ENCODE data around the gene TMA7.

Gene TMA7

DNA sequence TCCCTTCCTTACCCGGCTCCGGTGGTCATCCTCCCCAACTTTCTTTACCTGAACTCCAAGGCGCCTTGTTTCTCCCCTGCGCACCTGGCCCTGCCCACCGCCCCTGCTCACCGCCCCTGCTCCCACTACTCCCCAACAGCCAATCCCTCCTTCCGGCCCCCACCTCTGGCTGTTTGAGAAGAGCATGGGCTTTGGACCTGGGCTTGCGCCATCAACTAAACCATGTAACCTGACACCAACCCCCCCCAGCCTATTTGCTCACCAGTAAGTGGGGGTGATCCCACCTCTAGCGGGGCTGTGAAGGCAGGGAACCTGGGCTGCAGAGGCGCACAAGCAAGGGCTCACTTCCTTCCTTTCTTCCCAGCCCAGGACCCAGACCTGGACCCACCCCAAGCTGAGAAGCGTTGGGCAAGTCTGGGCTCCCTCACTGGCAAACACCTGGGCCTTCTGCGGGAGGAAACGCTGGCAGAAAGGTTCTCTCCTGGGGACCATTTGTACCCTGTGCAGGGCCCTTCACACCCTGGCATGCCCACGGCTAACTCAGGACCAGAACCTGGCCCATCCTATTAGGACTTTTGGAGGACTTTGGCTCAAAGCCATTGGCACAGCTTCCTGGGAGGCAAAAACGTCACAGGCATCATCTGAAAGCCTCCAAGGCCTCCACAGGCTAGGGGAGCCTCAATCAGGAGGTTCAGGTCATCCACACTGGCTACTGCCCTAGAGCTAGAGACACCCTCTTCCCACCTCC, 9.9 kb upstream of the TMA7 start, which contains the start of gene PLXNB1:
Gene PLXNB1, minus strand, starts transcription at position 127 of the 748 bp plus-strand sequence. CDS start 5,475 bp downstream, outside the sequence.
- TF ChIP-seq ZFX (IDR thresholded peaks at IDR 0.05; ENCODE audit: borderline replicate concordance) (no peak), CTCF (IDR thresholded peaks at IDR 0.05) (no peak)
- peak within 1 kb of the TSS; percentile 94 for H3K27ac ChIP-seq

GRCh38 chr3:48430708-48431101, 9.4 kb upstream of the TMA7 start:
- TF ChIP-seq CTCF (IDR thresholded peaks at IDR 0.05) (no peak), ZFX (IDR thresholded peaks at IDR 0.05; ENCODE audit: borderline replicate concordance) (no peak)
- H3K27ac ChIP-seq = peak overlapping the region; percentile 94

GRCh38 chr3:48431224-48432029, 8.6 kb upstream of the TMA7 start:
- no peak for TF ChIP-seq ZFX (IDR thresholded peaks at IDR 0.05; ENCODE audit: borderline replicate concordance)
- TF ChIP-seq CTCF (IDR thresholded peaks at IDR 0.05) = no peak
- peak overlapping the region; percentile 94 for H3K27ac ChIP-seq

DNA sequence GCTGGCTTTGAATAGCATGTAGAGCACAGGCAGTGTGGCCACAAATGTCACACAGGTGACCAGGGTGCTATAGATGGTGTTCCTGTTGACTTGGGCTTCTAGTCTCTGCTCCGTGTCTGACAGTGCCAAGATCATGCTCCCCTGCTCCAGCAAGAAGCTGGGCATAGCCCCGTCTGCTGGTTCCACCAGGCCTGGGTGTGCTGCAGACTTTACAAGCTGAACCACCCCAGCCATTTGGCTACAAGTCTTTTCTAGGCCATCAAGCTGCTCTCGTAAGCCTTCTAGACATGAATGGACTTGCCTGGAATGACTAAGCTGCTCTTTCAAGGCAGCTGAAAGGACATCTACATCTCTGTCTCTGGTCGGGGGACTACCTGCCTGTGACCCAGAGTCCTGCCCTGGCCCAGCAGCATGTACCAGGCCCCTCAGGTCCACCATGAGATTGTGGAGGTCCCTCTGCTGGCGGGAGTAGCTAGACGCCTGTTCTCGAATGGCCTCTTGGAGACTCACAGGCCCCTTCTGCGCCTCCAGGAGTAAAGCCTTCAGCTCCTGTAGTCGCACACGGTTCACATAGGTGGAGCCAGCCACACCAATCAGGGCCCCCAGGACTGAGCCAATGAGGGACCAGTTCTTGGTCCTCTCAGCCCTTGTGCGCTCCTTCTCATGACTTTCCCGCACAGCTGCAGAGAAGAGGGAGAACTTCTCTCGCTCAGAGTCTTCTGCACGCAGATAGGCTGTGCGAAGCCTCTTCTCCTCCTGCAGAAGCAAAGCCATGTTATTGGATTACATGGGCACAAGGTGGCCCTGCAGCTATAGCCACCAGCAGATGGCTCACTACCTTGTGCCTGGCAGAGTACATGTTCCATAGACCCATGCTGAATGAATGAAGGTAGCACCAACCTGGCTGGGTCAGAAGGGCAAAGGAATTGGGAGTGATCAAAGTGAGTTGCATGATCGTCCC, 7.4 kb upstream of the TMA7 start:
- H3K27ac ChIP-seq = peak overlapping the region; percentile 94

DNA sequence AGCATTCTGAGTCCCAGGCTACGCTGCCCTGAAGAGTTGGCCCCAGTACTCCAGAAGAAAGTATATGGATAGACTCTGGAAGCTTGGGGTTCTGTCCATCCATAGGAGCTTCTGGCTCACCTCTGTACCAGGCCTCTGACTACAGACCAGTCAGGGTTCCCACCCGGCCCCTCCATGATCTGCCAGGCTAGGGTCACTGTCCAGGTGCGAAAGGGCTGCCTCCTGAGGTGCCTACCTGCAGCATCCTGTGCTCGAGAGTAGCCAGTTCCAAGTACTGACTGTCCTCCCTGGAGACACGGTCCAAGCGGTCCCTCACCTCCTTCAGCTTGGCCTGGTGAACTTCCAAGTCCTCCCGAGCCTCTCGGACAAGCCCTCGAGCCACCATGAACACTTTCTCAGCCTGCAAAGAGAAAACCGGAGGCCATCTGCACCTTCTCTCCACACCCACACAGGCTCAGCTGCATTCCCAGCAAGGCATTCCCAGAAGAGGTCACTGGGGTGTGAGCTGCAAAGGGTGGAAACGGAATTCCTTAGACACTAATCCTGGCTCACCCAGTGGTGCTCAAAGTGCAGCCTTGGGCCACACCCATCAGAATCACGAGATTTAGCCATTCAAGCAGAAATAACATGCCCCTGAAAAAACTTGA, 6.5 kb upstream of the TMA7 start:
- H3K27ac ChIP-seq = no peak overlapping the region
- TF ChIP-seq ZFX (IDR thresholded peaks at IDR 0.05; ENCODE audit: borderline replicate concordance) (no peak), CTCF (IDR thresholded peaks at IDR 0.05) (no peak)

More for the DNA sequence above, 7.4 kb upstream of the TMA7 start:
- TF ChIP-seq ZFX (IDR thresholded peaks at IDR 0.05; ENCODE audit: borderline replicate concordance) (no peak), CTCF (IDR thresholded peaks at IDR 0.05) (peak; percentile 54)

DNA sequence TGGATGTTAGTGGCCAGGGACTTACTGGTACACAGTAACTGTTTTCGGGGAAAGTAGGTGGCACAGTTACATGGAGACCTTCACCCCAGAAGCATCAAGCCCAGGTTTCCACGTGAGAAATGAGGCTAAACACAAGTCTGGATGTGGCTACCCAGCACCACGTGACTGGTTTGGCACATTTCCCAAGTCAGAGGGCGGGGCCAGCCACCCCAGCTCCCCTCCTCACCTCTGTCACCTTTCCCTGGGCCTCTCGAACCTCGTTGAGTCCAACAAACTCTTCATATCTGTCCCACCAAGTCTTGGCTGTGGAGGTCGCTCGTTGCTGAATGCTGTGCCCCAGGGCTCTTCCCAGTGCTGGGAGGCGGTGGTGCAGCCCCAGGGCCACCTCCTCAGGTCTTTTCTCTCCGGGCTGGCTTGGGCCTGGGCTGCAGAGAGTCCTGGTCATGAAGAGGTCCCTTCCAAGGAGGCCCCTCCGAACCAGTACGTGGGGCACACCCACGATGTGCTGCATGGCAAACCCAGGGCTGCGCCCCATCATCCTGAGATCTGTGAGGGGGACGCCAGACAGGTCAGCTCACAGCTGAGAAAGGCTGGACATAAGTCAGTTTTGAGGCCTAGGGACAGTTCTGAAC, 5.3 kb upstream of the TMA7 start:
- no peak overlapping the region for H3K27ac ChIP-seq
- no peak for TF ChIP-seq CTCF (IDR thresholded peaks at IDR 0.05)
- no peak for TF ChIP-seq ZFX (IDR thresholded peaks at IDR 0.05; ENCODE audit: borderline replicate concordance)
